Glutamatergic neuron (in vitro differentiated cells): ENCODE measurements around the gene FGF12. TPM values are rescaled to one million over a fixed set of nuclear protein-coding genes. Genes with fewer than 3 reads are reported as not detected.

ENCODE experiments used
- DNase-seq: peaks from one replicate; pipeline ENCODE4 v3.0.0; 2022
- H3K27ac Mint-ChIP-seq: one replicate; pipeline ENCODE4 v1.8.0; 2020; ENCODE audit warnings: mild to moderate bottlenecking, mixed read lengths, inconsistent platforms; ENCODE audit not compliant: unreplicated experiment
- H3K27me3 Mint-ChIP-seq: one replicate; pipeline ENCODE4 v1.8.0; 2020; ENCODE audit warnings: mild to moderate bottlenecking, moderate library complexity, mixed read lengths, inconsistent platforms; ENCODE audit not compliant: unreplicated experiment
- H3K36me3 Mint-ChIP-seq: one replicate; pipeline ENCODE4 v1.8.0; 2020; ENCODE audit warnings: mild to moderate bottlenecking, mixed read lengths, inconsistent platforms; ENCODE audit not compliant: unreplicated experiment
- H3K4me1 Mint-ChIP-seq: one replicate; pipeline ENCODE4 v1.8.0; 2020; ENCODE audit warnings: mild to moderate bottlenecking, low read depth, mixed read lengths, inconsistent platforms; ENCODE audit not compliant: unreplicated experiment
- H3K4me3 Mint-ChIP-seq: one replicate; pipeline ENCODE4 v1.8.0; 2020; ENCODE audit warnings: mild to moderate bottlenecking, mixed read lengths, inconsistent platforms; ENCODE audit not compliant: unreplicated experiment
- H3K9me3 Mint-ChIP-seq: one replicate; pipeline ENCODE4 v1.8.0; 2020; ENCODE audit warnings: mild to moderate bottlenecking, moderate library complexity, mixed read lengths, inconsistent platforms; ENCODE audit not compliant: unreplicated experiment
- total RNA-seq: library from RNA; stranded (reverse); fragmentation: NEBNext Ultra II Directional; extraction: Animal tissue kit (Norgen Biotek cat#: 25700); gene quantifications from one replicate; pipeline ENCODE4 v1.2.1, GENCODE V29; 2021; ENCODE audit not compliant: unreplicated experiment
- TF ChIP-seq, protein P1 (sequence below): fragments of 200-600 bp; sonication (generic); IDR thresholded peaks from one replicate; pipeline ENCODE4 v1.5.0; 2021; ENCODE audit not compliant: partially characterized antibody, unreplicated experiment

The FGF12 gene
- total RNA-seq, 1 donor from 2014 or later: 33.1 TPM

DNA sequence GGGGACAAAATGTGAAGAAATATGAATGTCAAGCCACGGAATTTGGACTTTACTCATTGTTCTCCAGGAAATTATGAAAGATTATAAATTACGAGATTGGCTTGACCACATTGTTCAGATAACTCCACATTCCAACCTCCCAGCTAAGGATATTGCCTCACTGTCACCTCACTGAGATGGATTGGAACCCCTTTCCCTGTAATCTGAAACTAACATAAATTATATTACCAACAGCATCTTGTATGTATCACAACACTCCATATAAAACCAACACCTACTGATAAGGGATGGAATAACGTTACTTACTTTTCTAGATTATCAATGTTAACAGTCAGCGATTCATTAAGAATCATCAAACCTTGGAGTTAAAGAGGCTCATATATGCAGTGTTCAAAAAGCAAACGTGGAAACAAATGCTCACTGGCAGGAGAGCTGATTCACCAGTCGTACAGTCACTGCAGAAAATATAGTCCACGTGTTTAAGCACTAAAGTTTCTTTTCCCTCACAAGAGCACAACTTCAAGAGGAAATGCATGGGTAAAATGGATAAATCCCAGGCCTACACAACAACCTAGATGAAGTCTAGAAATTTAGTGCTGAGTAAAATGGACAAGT, 451.5 kb downstream of the FGF12 start:
- DNase-seq: no peak
- H3K4me3 Mint-ChIP-seq: no peak overlapping the region
- H3K36me3 Mint-ChIP-seq: no peaks in the 10 kb centered on the region
- TF ChIP-seq, protein P1, sequence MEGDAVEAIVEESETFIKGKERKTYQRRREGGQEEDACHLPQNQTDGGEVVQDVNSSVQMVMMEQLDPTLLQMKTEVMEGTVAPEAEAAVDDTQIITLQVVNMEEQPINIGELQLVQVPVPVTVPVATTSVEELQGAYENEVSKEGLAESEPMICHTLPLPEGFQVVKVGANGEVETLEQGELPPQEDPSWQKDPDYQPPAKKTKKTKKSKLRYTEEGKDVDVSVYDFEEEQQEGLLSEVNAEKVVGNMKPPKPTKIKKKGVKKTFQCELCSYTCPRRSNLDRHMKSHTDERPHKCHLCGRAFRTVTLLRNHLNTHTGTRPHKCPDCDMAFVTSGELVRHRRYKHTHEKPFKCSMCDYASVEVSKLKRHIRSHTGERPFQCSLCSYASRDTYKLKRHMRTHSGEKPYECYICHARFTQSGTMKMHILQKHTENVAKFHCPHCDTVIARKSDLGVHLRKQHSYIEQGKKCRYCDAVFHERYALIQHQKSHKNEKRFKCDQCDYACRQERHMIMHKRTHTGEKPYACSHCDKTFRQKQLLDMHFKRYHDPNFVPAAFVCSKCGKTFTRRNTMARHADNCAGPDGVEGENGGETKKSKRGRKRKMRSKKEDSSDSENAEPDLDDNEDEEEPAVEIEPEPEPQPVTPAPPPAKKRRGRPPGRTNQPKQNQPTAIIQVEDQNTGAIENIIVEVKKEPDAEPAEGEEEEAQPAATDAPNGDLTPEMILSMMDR: no peak
- no peak overlapping the region for H3K27ac Mint-ChIP-seq
- no peaks in the 10 kb centered on the region for H3K9me3 Mint-ChIP-seq
- peaks cover 11% of the 10 kb centered on the region for H3K4me1 Mint-ChIP-seq
- no peaks in the 10 kb centered on the region for H3K27me3 Mint-ChIP-seq

DNA sequence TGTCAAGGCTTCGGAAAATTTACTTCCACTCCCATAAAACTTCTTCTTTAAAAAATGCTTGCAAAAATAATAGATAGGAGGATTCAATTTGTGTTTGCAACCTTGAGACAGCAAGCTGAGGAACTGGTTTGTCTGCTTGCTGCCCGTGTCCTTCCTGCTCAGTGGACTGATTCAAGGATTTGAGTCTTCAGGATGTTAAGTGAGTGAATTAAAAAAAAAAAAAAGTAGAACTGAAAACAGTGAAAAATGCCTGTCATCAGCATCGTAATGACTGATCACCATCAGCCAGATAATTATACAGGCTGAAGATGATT, 453.7 kb downstream of the FGF12 start:
- Mint-ChIP-seq H3K4me3 (no peak overlapping the region), H3K36me3 (peaks cover under 1% of the 10 kb centered on the region), H3K27ac (no peak overlapping the region), H3K27me3 (no peaks in the 10 kb centered on the region), H3K9me3 (no peaks in the 10 kb centered on the region), H3K4me1 (peaks cover 4% of the 10 kb centered on the region)
- TF ChIP-seq, protein P1: no peak
- DNase-seq: no peak

DNA sequence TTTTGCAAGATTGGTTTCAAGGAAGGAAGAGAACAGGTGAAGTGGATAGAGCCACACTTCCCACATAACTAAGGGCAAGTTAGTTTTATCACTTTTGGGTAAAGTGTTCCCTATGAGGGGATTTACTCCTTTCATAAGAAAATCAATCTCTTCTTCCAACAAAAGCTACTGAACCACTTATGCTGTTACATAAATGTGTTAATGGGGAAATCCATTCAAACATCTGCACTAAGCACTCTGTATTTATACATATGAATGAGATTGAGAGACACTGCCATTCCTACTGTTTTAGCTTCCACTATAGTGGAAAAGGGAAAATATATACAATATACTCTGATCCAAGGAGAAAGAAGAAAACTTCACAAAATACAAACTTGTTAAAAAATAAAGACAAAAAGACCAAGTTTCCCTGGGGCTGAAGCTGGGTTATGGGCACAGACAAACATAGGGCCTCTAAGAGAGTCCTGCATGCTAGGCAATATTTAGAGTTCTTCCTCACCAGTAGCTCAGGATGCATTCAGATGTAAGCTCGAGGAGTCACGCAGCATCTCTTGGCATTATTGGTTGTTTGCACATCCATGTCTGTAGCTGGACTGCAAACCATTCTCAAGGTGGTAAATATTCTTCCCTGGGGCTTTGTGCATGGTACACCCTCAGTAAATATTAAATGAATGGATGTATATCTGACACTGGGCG, 454.2 kb downstream of the FGF12 start:
- H3K4me1 Mint-ChIP-seq: peaks cover 4% of the 10 kb centered on the region
- H3K36me3 Mint-ChIP-seq: peaks cover 4% of the 10 kb centered on the region
- DNase-seq: no peak
- TF ChIP-seq, protein P1: no peak
- peaks cover 2% of the 10 kb centered on the region for H3K9me3 Mint-ChIP-seq
- H3K27me3 Mint-ChIP-seq: no peaks in the 10 kb centered on the region
- H3K27ac Mint-ChIP-seq: no peak overlapping the region
- no peak overlapping the region for H3K4me3 Mint-ChIP-seq

DNA sequence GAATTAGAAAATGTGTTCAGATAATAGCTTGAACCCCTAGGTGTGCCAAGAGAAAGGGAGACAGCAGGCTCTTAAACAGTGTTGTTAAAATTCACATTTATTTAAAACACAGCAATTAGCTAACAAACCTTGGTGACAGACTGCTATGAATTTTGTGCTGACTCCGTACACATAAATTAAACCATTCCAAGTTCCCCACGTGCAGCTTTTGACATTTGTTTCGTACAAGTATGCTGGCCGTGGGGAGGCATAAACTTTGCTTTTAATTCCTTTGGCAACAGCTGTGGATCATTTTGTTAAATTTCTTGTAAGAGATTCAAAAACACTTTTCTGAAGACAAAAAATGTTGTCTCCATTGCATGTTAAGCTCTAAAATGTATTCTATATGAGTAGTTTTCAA, 465.3 kb downstream of the FGF12 start:
- no peak overlapping the region for H3K27ac Mint-ChIP-seq
- no peaks in the 10 kb centered on the region for H3K36me3 Mint-ChIP-seq
- no peak for DNase-seq
- no peaks in the 10 kb centered on the region for H3K27me3 Mint-ChIP-seq
- peaks cover 5% of the 10 kb centered on the region for H3K4me1 Mint-ChIP-seq
- no peaks in the 10 kb centered on the region for H3K9me3 Mint-ChIP-seq
- no peak overlapping the region for H3K4me3 Mint-ChIP-seq
- TF ChIP-seq, protein P1: no peak

DNA sequence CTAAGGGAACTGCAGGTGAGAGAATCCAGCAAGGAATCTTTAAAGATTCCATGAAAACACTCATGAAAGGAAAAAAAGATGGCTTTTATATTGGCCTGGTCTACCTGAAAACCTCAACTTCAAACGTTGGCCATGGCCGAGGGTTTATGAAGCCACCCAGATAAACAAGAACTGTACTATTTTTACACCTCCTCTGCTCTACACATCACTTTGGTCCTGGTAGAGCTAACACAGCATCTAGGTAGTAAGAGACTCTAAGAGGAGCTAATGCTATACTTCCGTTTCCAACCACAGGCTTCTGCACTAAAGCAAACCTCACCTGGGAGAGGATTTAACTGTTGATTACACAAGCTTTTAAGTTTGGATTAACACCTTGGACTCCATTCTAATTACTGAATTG, 466.2 kb downstream of the FGF12 start:
- no peak overlapping the region for H3K4me3 Mint-ChIP-seq
- H3K4me1 Mint-ChIP-seq: peaks cover 5% of the 10 kb centered on the region
- TF ChIP-seq, protein P1: no peak
- H3K36me3 Mint-ChIP-seq: no peaks in the 10 kb centered on the region
- no peaks in the 10 kb centered on the region for H3K27me3 Mint-ChIP-seq
- no peak overlapping the region for H3K27ac Mint-ChIP-seq
- no peaks in the 10 kb centered on the region for H3K9me3 Mint-ChIP-seq
- DNase-seq: no peak
